ENCODE data around the gene FAM149A.

The FAM149A gene

DNA sequence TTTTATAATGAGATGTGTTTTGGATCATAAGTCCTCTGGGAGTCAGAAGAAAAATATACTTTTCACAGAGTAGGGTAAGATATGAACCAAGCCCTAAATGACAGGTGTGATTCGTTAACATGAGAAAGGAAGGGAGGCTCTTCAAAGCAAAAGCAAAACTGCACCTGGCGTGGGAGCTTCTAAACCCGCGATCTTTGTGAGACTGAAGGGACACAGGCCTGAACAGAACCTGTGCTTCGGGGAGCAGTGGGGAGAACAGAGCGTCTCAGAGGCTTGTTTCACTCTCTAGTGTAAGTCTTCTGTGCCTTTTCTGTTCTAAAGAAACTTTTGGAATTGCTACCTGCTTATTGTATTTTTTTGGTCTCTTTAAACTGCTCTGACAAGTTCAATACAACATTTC is 56.6 kb downstream of the FAM149A start:
- Histone ChIP-seq H3K4me1 (peaks cover 0 to 7% (median 0%) of the 10 kb centered on the region in 10 experiments; a peak in 2 of 20 replicates), H3K9me3 (replicated peaks in 1 of 11) (no peaks in the 10 kb centered on the region), H3K36me3 (no peaks in the 10 kb centered on the region), H4K20me1 (no peaks in the 10 kb centered on the region), H3K4me3 (no peak overlapping the region), H3K27ac (no peak overlapping the region), H3K9ac (no peak overlapping the region), H3K4me2 (no peak overlapping the region), H3K27me3 (no peaks in the 10 kb centered on the region)
- no peak for TF ChIP-seq Cebpa-rat (IDR thresholded peaks at IDR 0.05)

DNA sequence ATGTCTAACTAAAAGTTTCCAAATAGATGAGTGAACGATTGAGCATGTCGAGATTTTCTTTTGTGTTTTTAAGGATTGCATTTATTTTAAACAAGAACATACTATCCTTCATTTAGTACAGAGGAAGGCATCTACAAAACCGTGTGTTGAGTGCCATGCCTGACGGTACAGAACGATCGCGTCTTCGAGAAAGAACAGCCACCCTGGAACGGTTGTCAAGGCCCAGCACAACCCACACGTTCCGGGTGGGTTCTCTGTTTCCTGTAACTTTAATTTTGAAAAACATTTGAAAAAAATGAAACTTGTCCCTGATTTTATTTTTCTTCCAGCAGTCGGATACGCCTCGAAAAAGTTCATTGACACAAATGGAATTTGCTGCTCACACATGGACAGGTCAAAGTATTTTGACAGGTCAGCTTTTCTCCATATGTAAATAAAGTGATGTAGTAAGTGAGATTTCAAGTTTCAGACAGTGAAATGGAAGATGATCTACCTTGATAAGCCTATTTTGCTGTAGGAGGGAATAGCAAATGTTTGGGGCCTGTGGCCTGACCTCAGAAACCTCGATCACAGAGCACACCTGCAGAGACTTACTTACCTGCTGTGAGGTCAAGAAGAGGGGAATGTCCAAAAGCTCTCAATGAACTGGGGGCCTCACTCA is 62.5 kb downstream of the FAM149A start:
- H3K4me1 ChIP-seq = peaks cover 0 to 17% (median 12%) of the 10 kb centered on the region in 10 experiments; a peak in 12 of 20 replicates
- H3K27ac ChIP-seq = no peak overlapping the region
- TF ChIP-seq Cebpa-rat (IDR thresholded peaks at IDR 0.05) = no peak
- H4K20me1 ChIP-seq = no peaks in the 10 kb centered on the region
- H3K27me3 ChIP-seq = no peaks in the 10 kb centered on the region
- H3K9ac ChIP-seq = no peak overlapping the region
- H3K36me3 ChIP-seq = no peaks in the 10 kb centered on the region
- no peak overlapping the region for H3K4me3 ChIP-seq
- 0 out of 22 replicates have a peak, but pooled peaks cover 0 to 4% (median 0%) of the 10 kb centered on the region in 11 experiments for H3K9me3 ChIP-seq (replicated peaks in 1 of 11)
- no peak overlapping the region for H3K4me2 ChIP-seq

DNA sequence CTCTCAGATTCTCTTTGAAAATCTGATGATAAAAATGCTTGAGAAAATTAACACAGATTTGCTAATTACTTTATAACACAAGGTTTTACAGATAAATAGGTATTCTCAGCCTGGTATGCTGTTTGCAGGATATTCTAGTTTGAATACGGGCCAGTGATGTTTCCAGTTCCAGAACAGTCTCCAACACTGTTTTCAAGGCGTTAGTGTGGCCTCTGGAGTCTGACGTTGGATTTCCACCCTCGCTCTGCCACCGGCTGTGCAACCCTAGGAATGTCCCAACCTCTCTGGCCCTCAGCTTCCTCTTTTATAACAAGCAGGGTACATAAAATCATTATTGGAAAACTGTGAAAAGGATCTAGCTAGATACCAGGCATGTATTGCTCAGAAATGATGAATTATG is 63.1 kb downstream of the FAM149A start:
- Histone ChIP-seq H3K27me3 (no peaks in the 10 kb centered on the region), H3K4me3 (no peak overlapping the region), H3K36me3 (no peaks in the 10 kb centered on the region), H3K27ac (no peak overlapping the region), H3K9ac (no peak overlapping the region), H4K20me1 (no peaks in the 10 kb centered on the region), H3K4me2 (no peak overlapping the region), H3K4me1 (peaks cover 0 to 17% (median 12%) of the 10 kb centered on the region in 10 experiments; a peak in 12 of 20 replicates), H3K9me3 (replicated peaks in 1 of 11) (0 out of 22 replicates have a peak, but pooled peaks cover 0 to 4% (median 0%) of the 10 kb centered on the region in 11 experiments)
- TF ChIP-seq Cebpa-rat (IDR thresholded peaks at IDR 0.05) = no peak

DNA sequence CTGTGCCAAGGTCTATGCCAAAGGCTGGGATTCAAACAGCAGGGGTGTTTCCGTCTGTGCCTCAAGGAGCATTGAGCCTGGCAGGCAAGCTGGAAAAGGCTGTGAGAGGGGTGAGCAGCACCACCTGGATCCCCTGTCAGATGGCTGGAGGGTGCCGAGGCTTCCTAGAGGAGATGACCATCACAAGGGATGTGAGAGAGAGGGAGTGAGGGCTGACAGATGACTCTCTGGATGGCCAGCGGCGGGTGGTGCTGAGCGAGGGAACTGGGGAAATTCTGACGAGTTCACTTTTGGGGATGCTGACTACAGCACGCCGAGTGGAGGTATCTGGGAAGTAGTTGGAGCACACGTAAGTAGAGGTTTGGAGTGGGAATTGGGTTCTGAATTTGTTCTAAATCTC is 64.2 kb downstream of the FAM149A start:
- no peaks in the 10 kb centered on the region for H3K27me3 ChIP-seq
- H3K4me1 ChIP-seq = peaks cover 0 to 17% (median 12%) of the 10 kb centered on the region in 10 experiments; a peak in 12 of 20 replicates
- 0 out of 22 replicates have a peak, but pooled peaks cover 0 to 4% (median 0%) of the 10 kb centered on the region in 11 experiments for H3K9me3 ChIP-seq (replicated peaks in 1 of 11)
- H3K4me3 ChIP-seq = no peak overlapping the region
- TF ChIP-seq Cebpa-rat (IDR thresholded peaks at IDR 0.05) = no peak
- no peaks in the 10 kb centered on the region for H4K20me1 ChIP-seq
- H3K36me3 ChIP-seq = no peaks in the 10 kb centered on the region
- no peak overlapping the region for H3K4me2 ChIP-seq
- no peak overlapping the region for H3K27ac ChIP-seq
- H3K9ac ChIP-seq = no peak overlapping the region

DNA sequence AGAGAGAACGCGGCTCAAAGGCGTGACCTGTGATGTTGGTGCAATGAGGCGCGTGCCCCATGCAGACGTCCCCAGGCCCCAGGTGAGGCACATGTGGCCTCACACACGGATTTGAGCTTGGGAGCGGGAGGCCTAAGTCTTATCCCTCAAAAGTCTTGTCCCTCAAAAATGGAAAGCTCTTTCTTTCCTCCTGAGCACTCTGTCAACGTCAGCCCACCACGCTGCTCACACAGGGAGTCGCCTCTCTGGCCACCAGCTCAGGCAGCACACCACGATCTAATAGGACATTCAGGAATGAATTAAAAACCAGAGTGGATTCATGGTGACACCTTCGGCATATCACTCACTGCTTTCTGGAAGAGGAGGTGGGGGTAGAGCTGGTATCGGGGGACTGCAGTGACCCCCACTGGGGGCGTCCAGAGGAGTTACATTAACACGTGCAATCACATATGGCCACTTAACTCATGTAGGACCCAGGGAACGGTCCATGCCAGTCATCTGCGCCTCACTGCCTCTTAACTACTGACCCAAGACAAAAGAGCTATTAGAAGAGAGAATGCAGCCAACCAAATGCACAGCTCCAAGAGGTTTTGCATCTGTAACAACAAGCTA is 64.9 kb downstream of the FAM149A start:
- Histone ChIP-seq H3K27me3 (no peaks in the 10 kb centered on the region), H3K4me3 (no peak overlapping the region), H3K9me3 (replicated peaks in 1 of 11) (0 out of 22 replicates have a peak, but pooled peaks cover 0 to 4% (median 0%) of the 10 kb centered on the region in 11 experiments), H4K20me1 (no peaks in the 10 kb centered on the region), H3K27ac (no peak overlapping the region), H3K4me1 (peaks cover 0 to 17% (median 12%) of the 10 kb centered on the region in 10 experiments; a peak in 12 of 20 replicates), H3K36me3 (no peaks in the 10 kb centered on the region), H3K4me2 (peak overlapping the region in 7 of 11 experiments; percentile 41 to 78 (median 74); a peak in 12 of 22 replicates), H3K9ac (no peak overlapping the region)
- TF ChIP-seq Cebpa-rat (IDR thresholded peaks at IDR 0.05) = no peak

DNA sequence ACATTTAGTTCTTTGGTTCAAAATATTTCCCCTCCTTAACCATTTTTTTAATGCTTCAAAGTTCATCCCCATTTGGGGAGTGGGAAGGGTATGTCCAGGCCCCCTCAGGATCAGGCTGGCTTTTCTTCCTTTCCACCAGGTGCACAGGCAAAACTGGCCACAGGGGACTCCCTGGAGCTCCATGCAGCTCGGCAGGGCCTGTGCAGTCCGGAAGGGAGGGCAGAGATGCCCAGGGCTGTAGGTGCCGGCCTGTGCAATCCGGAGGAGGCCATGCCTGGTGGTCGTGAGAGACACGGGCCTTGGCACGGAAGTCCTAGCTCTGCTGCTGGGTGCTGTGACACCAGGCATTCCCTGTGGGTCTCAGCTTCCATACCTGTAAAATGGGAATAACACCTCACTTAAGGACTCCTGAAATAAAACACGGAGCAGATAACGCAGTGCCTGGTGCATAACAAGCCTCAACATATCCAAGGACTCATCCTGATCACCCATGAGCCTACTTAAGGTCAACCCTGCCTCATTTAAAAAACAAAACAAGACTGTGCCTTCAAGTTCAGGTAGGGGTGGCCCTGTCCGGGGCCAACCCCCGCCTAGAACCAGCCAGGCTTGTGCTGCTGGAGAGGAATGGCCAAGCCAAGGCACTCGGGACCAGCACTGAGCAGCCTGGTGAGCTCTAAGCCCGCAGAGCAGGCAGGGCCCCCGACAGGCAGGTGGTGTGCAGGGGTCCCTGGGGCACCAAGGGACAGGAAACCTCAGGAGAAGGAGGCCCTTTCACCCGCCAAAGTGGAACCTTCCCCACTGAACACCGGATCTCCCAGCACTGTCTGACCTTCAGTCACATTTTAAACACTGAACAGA is 65.7 kb downstream of the FAM149A start:
- Histone ChIP-seq H3K27ac (no peak overlapping the region), H3K4me3 (no peak overlapping the region), H3K4me2 (peak overlapping the region in 8 of 11 experiments; percentile 27 to 78 (median 70); a peak in 15 of 22 replicates), H3K36me3 (no peaks in the 10 kb centered on the region), H3K9ac (peak overlapping the region in 1 of 11 experiments; percentile 20; a peak in 1 of 22 replicates), H3K9me3 (replicated peaks in 1 of 11) (0 out of 22 replicates have a peak, but pooled peaks cover 0 to 4% (median 0%) of the 10 kb centered on the region in 11 experiments), H4K20me1 (no peaks in the 10 kb centered on the region), H3K27me3 (no peaks in the 10 kb centered on the region), H3K4me1 (peaks cover 0 to 17% (median 12%) of the 10 kb centered on the region in 10 experiments; a peak in 12 of 20 replicates)
- no peak for TF ChIP-seq Cebpa-rat (IDR thresholded peaks at IDR 0.05)

DNA sequence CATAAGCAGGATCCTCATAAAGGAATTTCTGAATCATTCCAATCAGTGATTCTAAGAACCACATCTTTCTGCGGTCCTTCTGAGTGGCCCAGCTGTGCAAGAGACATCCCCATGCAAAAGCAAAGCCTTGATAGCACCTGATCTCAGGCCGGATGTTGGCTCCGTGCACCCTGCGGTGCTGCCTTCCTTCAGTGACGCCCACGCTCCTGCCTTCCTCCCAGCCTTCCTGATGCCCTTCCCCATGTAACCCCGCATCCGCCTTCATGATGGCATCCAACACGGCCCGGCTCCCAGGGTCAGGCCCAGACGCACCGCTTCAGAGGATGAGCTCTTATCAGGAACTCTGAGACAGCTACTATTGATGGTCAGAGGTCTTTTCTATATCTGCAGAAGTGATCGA is 66.5 kb downstream of the FAM149A start:
- Histone ChIP-seq H3K4me1 (peaks cover 0 to 17% (median 12%) of the 10 kb centered on the region in 10 experiments; a peak in 12 of 20 replicates), H3K4me3 (no peak overlapping the region), H3K27me3 (no peaks in the 10 kb centered on the region), H3K4me2 (peak overlapping the region in 4 of 11 experiments; percentile 74 to 78 (median 76); a peak in 6 of 22 replicates), H4K20me1 (no peaks in the 10 kb centered on the region), H3K27ac (no peak overlapping the region), H3K36me3 (no peaks in the 10 kb centered on the region), H3K9me3 (replicated peaks in 1 of 11) (0 out of 22 replicates have a peak, but pooled peaks cover 0 to 4% (median 0%) of the 10 kb centered on the region in 11 experiments), H3K9ac (no peak overlapping the region)
- TF ChIP-seq Cebpa-rat (IDR thresholded peaks at IDR 0.05) = no peak

DNA sequence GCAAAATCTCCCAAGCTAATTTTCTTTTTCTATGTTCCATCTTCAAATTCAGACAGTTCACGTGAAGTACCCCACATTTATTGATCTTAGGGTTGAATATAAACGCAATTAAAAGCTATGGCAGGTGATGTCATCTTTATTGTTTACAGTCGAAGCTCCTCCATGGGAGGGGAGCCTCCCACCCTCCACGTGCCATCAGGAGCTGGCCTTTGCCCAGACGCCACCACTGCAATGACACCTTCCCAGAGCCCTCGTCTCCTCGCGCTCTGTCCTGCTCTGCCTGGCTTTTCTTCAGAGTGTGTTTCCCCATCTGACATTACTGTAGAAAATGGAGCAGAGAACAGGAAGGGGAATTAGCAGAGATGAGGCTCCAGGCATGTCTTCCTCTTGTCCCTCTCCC is 68.0 kb downstream of the FAM149A start:
- Histone ChIP-seq H3K4me3 (no peak overlapping the region), H3K27me3 (no peaks in the 10 kb centered on the region), H3K27ac (no peak overlapping the region), H3K4me2 (no peak overlapping the region), H4K20me1 (no peaks in the 10 kb centered on the region), H3K4me1 (peaks cover 0 to 17% (median 12%) of the 10 kb centered on the region in 10 experiments; a peak in 12 of 20 replicates), H3K9me3 (replicated peaks in 1 of 11) (0 out of 22 replicates have a peak, but pooled peaks cover 0 to 4% (median 0%) of the 10 kb centered on the region in 11 experiments), H3K9ac (no peak overlapping the region), H3K36me3 (no peaks in the 10 kb centered on the region)
- TF ChIP-seq Cebpa-rat (IDR thresholded peaks at IDR 0.05) = no peak
